Neuronal stem cell (in vitro differentiated cells): ENCODE results near the gene SLC28A3.

Experiments used
- DNase-seq: peaks from one replicate; pipeline ENCODE4 v3.0.0-alpha.2; 2013; ENCODE audit warnings: low spot score
- H2AFZ ChIP-seq: one replicate; pipeline ENCODE4 v1.6.1; 2013; ENCODE audit warnings: mild to moderate bottlenecking, low read length, inconsistent platforms
- H2AK5ac ChIP-seq: 2 replicates; pipeline ENCODE4 v1.6.1; 2013; ENCODE audit warnings: low read depth, mild to moderate bottlenecking, inconsistent platforms, low read length, moderate library complexity, mixed read lengths
- H2BK120ac ChIP-seq: 2 replicates; pipeline ENCODE4 v1.6.1; 2013; ENCODE audit warnings: low read depth, mild to moderate bottlenecking, inconsistent platforms, low read length, moderate library complexity, mixed read lengths
- H2BK12ac ChIP-seq: one replicate; pipeline ENCODE4 v1.6.1; 2013; ENCODE audit warnings: low read length, inconsistent platforms
- H2BK15ac ChIP-seq: 2 replicates; pipeline ENCODE4 v1.6.1; 2013; ENCODE audit warnings: mild to moderate bottlenecking, low read length, inconsistent platforms, mixed read lengths
- H2BK5ac ChIP-seq: one replicate; pipeline ENCODE4 v1.6.1; 2013; ENCODE audit warnings: inconsistent platforms, mild to moderate bottlenecking, low read length, moderate library complexity
- H3K14ac ChIP-seq: one replicate; pipeline ENCODE4 v1.6.1; 2013; ENCODE audit warnings: low read length, inconsistent platforms
- H3K18ac ChIP-seq: 2 replicates; pipeline ENCODE4 v1.6.1; 2013; ENCODE audit warnings: low read length, inconsistent platforms
- H3K23ac ChIP-seq: 2 replicates; pipeline ENCODE4 v1.6.1; 2013; ENCODE audit warnings: low read depth, mild to moderate bottlenecking, mixed read lengths, low read length, inconsistent platforms; ENCODE audit not compliant: poor library complexity
- H3K27ac ChIP-seq: replicated peaks from 3 replicates; pipeline ENCODE4 v1.5.1; 2013; ENCODE audit warnings: low read length, inconsistent platforms
- H3K27me3 ChIP-seq, 3 experiments: 2 replicates each; pipeline ENCODE4 v1.6.1; 2013; ENCODE audit warnings: low read length in 3 of 3, mild to moderate bottlenecking in 2 of 3, inconsistent platforms in 1 of 3, low read depth in 1 of 3, mixed read lengths in 1 of 3, moderate library complexity in 1 of 3; ENCODE audit not compliant: control insufficient read depth in 3 of 3, insufficient read depth in 3 of 3
- H3K36me3 ChIP-seq, 2 donors: replicated peaks in 1 of 2; 2 replicates each; pipeline ENCODE4 v1.6.1; 2013; ENCODE audit warnings: low read length in 2 of 2; ENCODE audit not compliant: control insufficient read depth in 2 of 2, insufficient read depth in 2 of 2
- H3K4ac ChIP-seq: 2 replicates; pipeline ENCODE4 v1.6.1; 2013; ENCODE audit warnings: inconsistent platforms, mild to moderate bottlenecking, low read length, moderate library complexity
- H3K4me1 ChIP-seq, 2 donors: 1 replicate in 1 of 2; 2 replicates in 1 of 2; pipeline ENCODE4 v1.6.1; 2013; ENCODE audit warnings: low read length in 2 of 2, low read depth in 1 of 2; ENCODE audit not compliant: control insufficient read depth in 2 of 2, insufficient read depth in 1 of 2
- H3K4me2 ChIP-seq: one replicate; pipeline ENCODE4 v1.6.1; 2013; ENCODE audit warnings: mild to moderate bottlenecking, low read length, inconsistent platforms; ENCODE audit not compliant: insufficient read depth, poor library complexity, severe bottlenecking
- H3K4me3 ChIP-seq, 2 donors: 2 replicates each; pipeline ENCODE4 v1.5.1; 2013; ENCODE audit warnings: low read length in 2 of 2, mild to moderate bottlenecking in 2 of 2, inconsistent platforms in 1 of 2, moderate library complexity in 1 of 2
- H3K79me1 ChIP-seq: one replicate; pipeline ENCODE4 v1.6.1; 2013; ENCODE audit warnings: low read depth, mild to moderate bottlenecking, inconsistent platforms, low read length, moderate library complexity
- H3K9ac ChIP-seq: one replicate; pipeline ENCODE4 v1.6.1; 2013; ENCODE audit warnings: mild to moderate bottlenecking, low read depth, low read length, inconsistent platforms; ENCODE audit not compliant: poor library complexity
- H3K9me3 ChIP-seq, 2 donors: replicated peaks in 1 of 2; 2 replicates each; pipeline versions ENCODE3 to v1.6.1; 2013; ENCODE audit warnings: low read length in 2 of 2, mild to moderate bottlenecking in 2 of 2, inconsistent platforms in 1 of 2, low read depth in 1 of 2, mixed read lengths in 1 of 2, moderate library complexity in 1 of 2; ENCODE audit not compliant: control insufficient read depth in 2 of 2, insufficient read depth in 1 of 2
- H4K8ac ChIP-seq: one replicate; pipeline ENCODE4 v1.6.1; 2013; ENCODE audit warnings: low read depth, mild to moderate bottlenecking, inconsistent platforms, low read length, moderate library complexity
- H4K91ac ChIP-seq: one replicate; pipeline ENCODE4 v1.6.1; 2013; ENCODE audit warnings: low read length, low read depth, mild to moderate bottlenecking, inconsistent platforms; ENCODE audit not compliant: poor library complexity
- WGBS, 2 donors: extraction: QIAGEN DNeasy Blood & Tissue Kit; methylation state at CpG; one replicate each; pipeline ENCODE4 v1.1.7; 2013; ENCODE audit warnings: missing lambda C conversion rate in 2 of 2, mixed read lengths in 1 of 2; ENCODE audit not compliant: insufficient read length in 2 of 2, insufficient replicate concordance in 1 of 2; ENCODE audit errors: extremely low coverage in 2 of 2; 5-methylcytosine and 5-hydroxymethylcytosine counted together

SLC28A3 gene

GRCh38 chr9:84323858-84324257, 16.7 kb downstream of the SLC28A3 start:
- no peaks in the 10 kb centered on the region for H3K79me1 ChIP-seq
- DNase-seq: no peak
- no peak overlapping the region for H3K27ac ChIP-seq
- no peak overlapping the region for H4K8ac ChIP-seq
- no peak overlapping the region for H4K91ac ChIP-seq
- H2AFZ ChIP-seq: no peak overlapping the region
- H3K4me3 ChIP-seq: no peak overlapping the region
- no peak overlapping the region for H2BK15ac ChIP-seq
- H3K4me2 ChIP-seq: no peak overlapping the region
- H2BK12ac ChIP-seq: no peak overlapping the region
- H3K27me3 ChIP-seq: no peaks in the 10 kb centered on the region
- no peak overlapping the region for H2BK120ac ChIP-seq
- H3K9ac ChIP-seq: no peak overlapping the region
- H2AK5ac ChIP-seq: no peak overlapping the region
- no peak overlapping the region for H3K23ac ChIP-seq
- H3K36me3 ChIP-seq: no peaks in the 10 kb centered on the region
- no peak overlapping the region for H3K4ac ChIP-seq
- WGBS, 2 donors: no CpG with 5 or more reads among the region's 2 CpGs
- H2BK5ac ChIP-seq: no peak overlapping the region
- no peaks in the 10 kb centered on the region for H3K4me1 ChIP-seq
- H3K14ac ChIP-seq: no peak overlapping the region
- H3K9me3 ChIP-seq: no peaks in the 10 kb centered on the region
- no peak overlapping the region for H3K18ac ChIP-seq

- no peak overlapping the region for H3K14ac ChIP-seq
- no peak overlapping the region for H3K9ac ChIP-seq
- no CpG with 5 or more reads among the region's 1 CpG for WGBS, 2 donors
- H3K27ac ChIP-seq: no peak overlapping the region
- no peaks in the 10 kb centered on the region for H3K4me1 ChIP-seq
- H3K4me2 ChIP-seq: no peak overlapping the region
- no peak overlapping the region for H2BK12ac ChIP-seq
- H3K4ac ChIP-seq: no peak overlapping the region
- no peak overlapping the region for H3K18ac ChIP-seq
- H4K8ac ChIP-seq: no peak overlapping the region
- no peak overlapping the region for H2AFZ ChIP-seq
- H2AK5ac ChIP-seq: no peak overlapping the region
- H2BK120ac ChIP-seq: no peak overlapping the region
- H4K91ac ChIP-seq: no peak overlapping the region
- DNase-seq: no peak
- H2BK5ac ChIP-seq: no peak overlapping the region
- no peaks in the 10 kb centered on the region for H3K36me3 ChIP-seq
- no peak overlapping the region for H3K4me3 ChIP-seq
- no peaks in the 10 kb centered on the region for H3K79me1 ChIP-seq
- H3K9me3 ChIP-seq: no peaks in the 10 kb centered on the region
- no peaks in the 10 kb centered on the region for H3K27me3 ChIP-seq
- H3K23ac ChIP-seq: no peak overlapping the region
- no peak overlapping the region for H2BK15ac ChIP-seq
Observed at GRCh38 chr9:84322828-84323227, 17.7 kb downstream of the SLC28A3 start.

DNA sequence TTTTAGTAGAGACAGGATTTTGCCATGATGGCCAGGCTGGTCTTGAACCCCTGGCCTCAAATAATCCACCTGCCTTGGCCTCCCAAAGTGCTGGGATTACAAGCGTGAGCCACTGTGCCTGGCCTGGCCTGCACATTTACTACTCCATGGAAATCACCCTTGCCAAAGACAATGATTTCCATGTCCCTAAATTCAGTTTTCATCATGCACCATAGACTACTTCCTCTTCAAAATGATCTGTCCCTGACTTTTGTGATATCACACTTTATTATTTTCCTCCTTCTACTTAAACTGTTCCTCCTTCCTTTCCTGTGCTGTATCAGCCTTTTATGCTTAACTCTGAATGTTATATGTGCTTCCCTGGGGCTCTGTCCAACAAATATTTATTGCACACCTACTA, 20.3 kb downstream of the SLC28A3 start:
- Histone ChIP-seq H3K23ac (no peak overlapping the region), H3K14ac (no peak overlapping the region), H3K4me1 (no peaks in the 10 kb centered on the region), H2BK15ac (no peak overlapping the region), H3K4me2 (no peak overlapping the region), H4K8ac (no peak overlapping the region), H2BK120ac (no peak overlapping the region), H4K91ac (no peak overlapping the region), H3K27ac (no peak overlapping the region), H3K4ac (no peak overlapping the region), H2AFZ (no peak overlapping the region), H3K9me3 (no peaks in the 10 kb centered on the region), H2BK12ac (no peak overlapping the region), H3K4me3 (no peak overlapping the region), H3K27me3 (no peaks in the 10 kb centered on the region), H2AK5ac (no peak overlapping the region), H3K79me1 (no peaks in the 10 kb centered on the region), H2BK5ac (no peak overlapping the region), H3K18ac (no peak overlapping the region), H3K9ac (no peak overlapping the region), H3K36me3 (no peaks in the 10 kb centered on the region)
- no CpG with 5 or more reads among the region's 1 CpG for WGBS, 2 donors
- no peak for DNase-seq

- Histone ChIP-seq H3K14ac (no peak overlapping the region), H3K4me1 (no peaks in the 10 kb centered on the region), H3K36me3 (no peaks in the 10 kb centered on the region), H2BK120ac (no peak overlapping the region), H2AK5ac (no peak overlapping the region), H4K8ac (no peak overlapping the region), H3K9me3 (no peaks in the 10 kb centered on the region), H3K4me2 (no peak overlapping the region), H3K27ac (no peak overlapping the region), H3K23ac (no peak overlapping the region), H2AFZ (no peak overlapping the region), H3K18ac (no peak overlapping the region), H3K4me3 (no peak overlapping the region), H2BK15ac (no peak overlapping the region), H3K4ac (no peak overlapping the region), H2BK12ac (no peak overlapping the region), H4K91ac (no peak overlapping the region), H3K79me1 (no peaks in the 10 kb centered on the region), H2BK5ac (no peak overlapping the region), H3K27me3 (no peaks in the 10 kb centered on the region), H3K9ac (no peak overlapping the region)
- WGBS, 2 donors: no CpG with 5 or more reads among the region's 4 CpGs
- DNase-seq: no peak
Observed at GRCh38 chr9:84319632-84320031, 20.9 kb downstream of the SLC28A3 start.
